Rectal smooth muscle tissue (tissue), 1 donor: Measurements from ENCODE around the gene DNM1.

Source experiments
- H3K27ac ChIP-seq: one replicate; pipeline ENCODE4 v1.7.0; 2013; ENCODE audit warnings: low read depth, low read length, inconsistent platforms
- H3K27me3 ChIP-seq: one replicate; pipeline ENCODE4 v1.7.0; 2013; ENCODE audit warnings: low read length; ENCODE audit not compliant: control insufficient read depth, insufficient read depth
- H3K36me3 ChIP-seq: one replicate; pipeline ENCODE4 v1.7.0; 2013; ENCODE audit warnings: low read length; ENCODE audit not compliant: control insufficient read depth, insufficient read depth
- H3K4me1 ChIP-seq: one replicate; pipeline ENCODE4 v1.7.0; 2013; ENCODE audit warnings: low read length; ENCODE audit not compliant: control insufficient read depth, insufficient read depth
- H3K4me3 ChIP-seq: one replicate; pipeline ENCODE4 v1.7.0; 2013; ENCODE audit warnings: low read length
- H3K9ac ChIP-seq: one replicate; pipeline ENCODE4 v1.7.0; 2013; ENCODE audit warnings: low read length

DNM1 gene

DNA sequence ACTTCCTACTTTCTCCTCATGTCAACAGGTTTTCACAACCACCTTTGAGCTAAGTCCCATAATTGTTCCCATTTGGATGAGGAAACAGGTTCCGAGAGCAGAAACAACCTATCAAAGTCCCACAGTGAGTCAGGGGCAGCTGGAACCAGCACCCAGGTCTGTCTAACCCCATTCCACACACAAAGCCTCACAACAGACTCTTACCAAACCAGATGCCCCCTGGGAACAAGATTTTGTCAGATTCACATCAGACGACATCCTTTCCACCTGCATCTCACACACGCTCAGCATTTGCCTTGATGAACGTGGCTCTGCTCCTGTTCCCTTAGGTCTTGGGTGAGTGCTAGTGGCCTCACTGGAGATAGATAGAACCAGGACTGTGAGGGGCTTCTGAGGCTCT, 89.9 kb downstream of the DNM1 start:
- H3K27ac ChIP-seq: no peak overlapping the region
- H3K36me3 ChIP-seq: peaks cover 7% of the 10 kb centered on the region
- no peaks in the 10 kb centered on the region for H3K4me1 ChIP-seq
- no peak overlapping the region for H3K9ac ChIP-seq
- no peak overlapping the region for H3K4me3 ChIP-seq
- H3K27me3 ChIP-seq: no peaks in the 10 kb centered on the region

- Histone ChIP-seq H3K36me3 (no peaks in the 10 kb centered on the region), H3K9ac (no peak overlapping the region), H3K4me1 (no peaks in the 10 kb centered on the region), H3K27ac (no peak overlapping the region), H3K4me3 (no peak overlapping the region), H3K27me3 (no peaks in the 10 kb centered on the region)
These were observed 91.0 kb downstream of the DNM1 start for GRCh38 chr9:128294142-128294541.

DNA sequence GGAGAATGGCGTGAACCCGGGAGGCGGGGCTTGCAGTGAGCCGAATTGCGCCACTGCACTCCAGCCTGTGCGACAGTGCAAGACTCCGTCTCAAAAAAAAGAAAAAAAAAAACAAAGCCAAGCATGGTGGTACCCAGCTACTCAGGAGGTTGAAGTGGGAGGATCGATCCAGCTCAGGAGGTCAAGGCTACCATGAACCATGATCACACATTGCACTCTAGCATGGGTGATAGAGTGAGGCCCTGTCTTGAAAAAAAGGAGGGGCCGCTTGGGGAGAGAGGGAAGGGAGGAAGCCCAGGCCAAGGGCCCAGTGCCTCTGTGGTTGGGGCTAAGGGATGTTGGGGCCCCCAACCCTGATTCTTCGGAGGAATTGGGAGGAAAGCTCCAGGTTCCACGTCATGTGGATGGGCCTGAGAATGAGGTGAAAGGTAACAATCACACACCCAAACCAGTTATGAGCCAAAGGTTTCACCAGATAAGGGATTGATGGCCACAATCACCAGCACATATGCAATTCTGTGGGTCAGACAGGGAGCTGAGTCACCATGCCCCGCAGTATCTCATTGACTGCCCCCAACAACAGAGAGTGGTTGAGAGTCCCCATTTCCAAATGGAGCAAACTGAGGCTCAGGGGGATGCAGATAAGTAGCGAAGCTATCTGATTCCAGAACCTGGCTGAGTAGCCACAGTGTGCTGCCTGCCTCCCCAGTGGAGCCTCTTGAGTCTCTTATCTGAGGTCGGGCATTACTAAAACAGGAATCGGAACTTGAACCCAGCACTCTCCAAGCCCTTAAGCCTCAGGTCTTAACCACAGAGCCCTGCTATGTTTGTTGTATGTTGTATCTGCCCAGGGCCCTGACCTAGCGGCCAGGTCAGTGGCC, 93.4 kb downstream of the DNM1 start:
- no peaks in the 10 kb centered on the region for H3K27me3 ChIP-seq
- no peak overlapping the region for H3K27ac ChIP-seq
- no peak overlapping the region for H3K4me3 ChIP-seq
- no peak overlapping the region for H3K9ac ChIP-seq
- H3K36me3 ChIP-seq: no peaks in the 10 kb centered on the region
- H3K4me1 ChIP-seq: no peaks in the 10 kb centered on the region

DNA sequence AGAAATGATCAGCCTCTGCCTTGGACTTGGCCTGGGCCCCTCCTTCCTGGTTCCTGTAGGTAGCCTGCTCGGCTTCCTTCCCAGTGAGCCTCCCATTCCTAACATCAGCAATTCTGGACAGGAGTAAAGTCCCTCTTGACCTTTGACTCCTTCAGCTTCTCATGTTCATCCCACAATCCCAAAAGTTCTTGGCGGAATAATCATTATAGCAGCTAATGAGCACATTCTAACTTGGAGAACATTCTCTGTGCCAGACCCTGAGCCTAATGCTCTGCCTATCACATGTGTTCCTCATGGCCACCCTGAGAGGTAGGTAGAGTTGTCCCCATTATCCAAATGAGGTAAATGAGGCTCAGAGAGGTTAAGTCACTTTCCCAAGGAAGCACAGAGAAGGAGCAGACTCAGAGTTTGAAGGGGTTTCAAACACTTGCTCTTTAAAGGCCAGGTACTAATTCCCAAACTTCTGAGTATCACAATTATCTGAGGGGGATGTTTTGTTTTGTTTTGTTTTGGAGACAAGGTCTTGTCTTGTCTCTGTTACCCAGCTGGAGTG, 94.1 kb downstream of the DNM1 start:
- Histone ChIP-seq H3K4me1 (no peaks in the 10 kb centered on the region), H3K36me3 (no peaks in the 10 kb centered on the region), H3K27ac (no peak overlapping the region), H3K4me3 (no peak overlapping the region), H3K27me3 (no peaks in the 10 kb centered on the region), H3K9ac (no peak overlapping the region)

DNA sequence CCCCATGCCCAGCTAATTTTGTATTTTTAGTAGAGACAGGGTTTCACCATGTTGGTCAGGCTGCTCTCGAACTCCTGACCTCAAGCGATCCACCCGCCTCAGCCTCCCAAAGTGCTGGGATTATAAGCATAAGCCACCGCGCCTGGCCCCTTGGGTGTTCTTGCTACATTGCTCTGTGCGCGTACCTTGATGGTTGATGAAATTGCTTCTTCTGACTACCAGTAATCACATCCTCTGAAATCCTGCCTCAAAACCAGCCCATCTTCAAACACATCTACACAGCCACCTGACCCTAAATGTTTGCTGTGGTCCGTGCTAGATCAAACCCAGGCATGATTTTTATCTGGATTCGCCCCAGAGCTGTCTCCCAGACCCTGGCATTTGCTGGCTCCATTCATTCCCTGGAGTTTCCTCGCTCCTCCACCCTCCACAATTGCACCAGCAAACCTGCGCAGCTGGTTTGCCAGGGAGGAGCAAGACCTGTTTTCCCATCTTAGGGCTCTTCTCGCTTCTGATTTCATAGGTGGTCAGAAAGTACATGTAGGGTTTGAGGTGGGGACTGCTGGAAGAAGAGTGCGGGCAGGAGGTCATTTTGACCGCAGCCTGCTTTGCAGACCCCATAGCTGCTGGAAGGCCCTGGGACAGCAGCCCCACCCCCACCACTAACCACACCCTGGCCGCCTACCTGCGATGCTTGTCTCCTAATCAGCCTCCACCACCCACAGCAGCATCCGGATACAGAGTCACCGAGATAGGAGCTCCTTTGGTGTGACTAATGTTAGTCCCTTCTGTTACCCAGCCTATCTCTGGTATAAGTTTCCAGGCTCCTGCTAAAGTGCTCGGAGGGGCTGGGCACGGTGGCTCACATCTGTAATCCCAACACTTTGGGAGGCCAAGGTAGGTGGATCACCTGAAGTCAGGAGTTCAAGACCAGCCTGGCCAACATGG, 95.6 kb downstream of the DNM1 start:
- Histone ChIP-seq H3K27me3 (no peaks in the 10 kb centered on the region), H3K4me1 (no peaks in the 10 kb centered on the region), H3K27ac (no peak overlapping the region), H3K36me3 (no peaks in the 10 kb centered on the region), H3K4me3 (no peak overlapping the region), H3K9ac (no peak overlapping the region)

DNA sequence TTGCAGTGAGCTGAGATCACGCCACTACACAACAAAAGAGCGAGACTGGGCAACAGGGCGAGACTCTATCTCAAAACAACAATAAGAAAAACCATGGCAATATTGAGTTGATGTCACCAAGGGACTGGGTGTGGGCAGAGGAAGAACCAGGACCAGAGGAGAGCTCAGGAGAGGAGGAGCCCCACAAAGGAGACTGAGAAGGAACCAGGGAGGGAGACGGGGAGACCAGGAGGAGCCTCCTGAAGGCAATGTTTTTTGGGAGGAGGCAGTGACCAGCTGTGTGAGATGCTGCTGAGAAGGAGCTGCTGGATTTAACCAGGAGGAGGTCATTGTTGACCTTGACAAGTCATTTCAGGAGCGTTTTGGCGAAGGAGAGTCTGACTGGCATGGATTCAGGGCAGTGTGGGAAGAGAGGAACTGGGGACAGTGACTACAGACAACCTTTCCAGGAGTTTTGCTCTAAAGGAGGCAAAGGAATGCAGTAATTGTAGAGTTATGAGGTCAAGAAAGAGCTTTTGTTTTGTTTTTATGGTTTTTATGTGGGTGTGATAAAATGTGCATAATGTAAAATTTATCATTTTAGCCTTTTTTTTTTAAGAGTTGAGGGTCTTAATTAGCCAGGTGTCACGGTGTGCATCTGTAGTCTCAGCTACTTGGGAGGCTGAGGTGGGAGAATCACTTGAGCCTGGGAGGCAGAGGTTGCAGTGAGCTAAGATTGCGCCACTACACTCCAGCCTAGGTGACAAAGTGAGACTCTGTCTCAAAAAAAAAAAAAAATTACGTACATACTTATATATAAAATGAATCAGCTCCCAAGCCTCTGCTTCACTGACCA, 101.2 kb downstream of the DNM1 start:
- H3K4me1 ChIP-seq: no peaks in the 10 kb centered on the region

More for the DNA sequence above, 101.2 kb downstream of the DNM1 start:
- Histone ChIP-seq H3K36me3 (no peaks in the 10 kb centered on the region), H3K27me3 (no peaks in the 10 kb centered on the region), H3K4me3 (no peak overlapping the region), H3K9ac (no peak overlapping the region), H3K27ac (no peak overlapping the region)
